ENCODE data around the gene FSTL4. TPM values are rescaled to one million over a fixed set of nuclear protein-coding genes. Genes with fewer than 3 reads are reported as not detected.

FSTL4 gene
- total RNA-seq, 6 donors from 2014 or later, result 0.49 to 4.6 (median 1.1) TPM

DNA sequence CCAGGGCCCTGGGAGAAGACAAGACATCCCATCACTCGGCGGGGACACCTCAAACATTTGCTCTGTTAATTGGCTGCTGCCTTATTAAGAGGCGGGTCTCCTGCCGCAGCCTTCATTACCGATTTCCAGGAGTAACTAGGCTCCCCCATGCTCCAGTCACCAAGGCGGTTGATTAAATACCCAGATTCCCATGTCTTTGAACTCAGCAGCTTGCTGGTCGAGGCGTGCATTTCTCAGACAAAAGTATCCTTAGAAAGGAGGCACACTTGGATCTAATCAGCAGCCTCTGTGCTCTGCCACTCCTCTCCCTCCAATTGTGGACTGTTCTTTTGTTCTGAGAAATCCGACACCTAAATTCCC is 228.8 kb downstream of the FSTL4 start:
- Histone ChIP-seq H3K36me3 (no peaks in the 10 kb centered on the region), H3K4me3 (no peak overlapping the region), H3K4me1 (no peaks in the 10 kb centered on the region), H3K27me3 (no peaks in the 10 kb centered on the region), H3K9me3 (no peaks in the 10 kb centered on the region), H3K27ac (no peak overlapping the region)
- no peak for DNase-seq
- TF ChIP-seq POLR2A (IDR thresholded peaks at IDR 0.05) (no peak), POLR2AphosphoS5 (IDR thresholded peaks at IDR 0.05) (no peak), EP300 (IDR thresholded peaks at IDR 0.05) (no peak)
- TF ChIP-seq, protein P1, sequence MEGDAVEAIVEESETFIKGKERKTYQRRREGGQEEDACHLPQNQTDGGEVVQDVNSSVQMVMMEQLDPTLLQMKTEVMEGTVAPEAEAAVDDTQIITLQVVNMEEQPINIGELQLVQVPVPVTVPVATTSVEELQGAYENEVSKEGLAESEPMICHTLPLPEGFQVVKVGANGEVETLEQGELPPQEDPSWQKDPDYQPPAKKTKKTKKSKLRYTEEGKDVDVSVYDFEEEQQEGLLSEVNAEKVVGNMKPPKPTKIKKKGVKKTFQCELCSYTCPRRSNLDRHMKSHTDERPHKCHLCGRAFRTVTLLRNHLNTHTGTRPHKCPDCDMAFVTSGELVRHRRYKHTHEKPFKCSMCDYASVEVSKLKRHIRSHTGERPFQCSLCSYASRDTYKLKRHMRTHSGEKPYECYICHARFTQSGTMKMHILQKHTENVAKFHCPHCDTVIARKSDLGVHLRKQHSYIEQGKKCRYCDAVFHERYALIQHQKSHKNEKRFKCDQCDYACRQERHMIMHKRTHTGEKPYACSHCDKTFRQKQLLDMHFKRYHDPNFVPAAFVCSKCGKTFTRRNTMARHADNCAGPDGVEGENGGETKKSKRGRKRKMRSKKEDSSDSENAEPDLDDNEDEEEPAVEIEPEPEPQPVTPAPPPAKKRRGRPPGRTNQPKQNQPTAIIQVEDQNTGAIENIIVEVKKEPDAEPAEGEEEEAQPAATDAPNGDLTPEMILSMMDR (IDR thresholded peaks at IDR 0.05), result no peak
- 60 to 66% methylated on average over 9 of the region's 9 CpGs for WGBS, 2 donors
- no peak for ATAC-seq (ENCODE audit: low FRiP score in 2 of 2)

DNA sequence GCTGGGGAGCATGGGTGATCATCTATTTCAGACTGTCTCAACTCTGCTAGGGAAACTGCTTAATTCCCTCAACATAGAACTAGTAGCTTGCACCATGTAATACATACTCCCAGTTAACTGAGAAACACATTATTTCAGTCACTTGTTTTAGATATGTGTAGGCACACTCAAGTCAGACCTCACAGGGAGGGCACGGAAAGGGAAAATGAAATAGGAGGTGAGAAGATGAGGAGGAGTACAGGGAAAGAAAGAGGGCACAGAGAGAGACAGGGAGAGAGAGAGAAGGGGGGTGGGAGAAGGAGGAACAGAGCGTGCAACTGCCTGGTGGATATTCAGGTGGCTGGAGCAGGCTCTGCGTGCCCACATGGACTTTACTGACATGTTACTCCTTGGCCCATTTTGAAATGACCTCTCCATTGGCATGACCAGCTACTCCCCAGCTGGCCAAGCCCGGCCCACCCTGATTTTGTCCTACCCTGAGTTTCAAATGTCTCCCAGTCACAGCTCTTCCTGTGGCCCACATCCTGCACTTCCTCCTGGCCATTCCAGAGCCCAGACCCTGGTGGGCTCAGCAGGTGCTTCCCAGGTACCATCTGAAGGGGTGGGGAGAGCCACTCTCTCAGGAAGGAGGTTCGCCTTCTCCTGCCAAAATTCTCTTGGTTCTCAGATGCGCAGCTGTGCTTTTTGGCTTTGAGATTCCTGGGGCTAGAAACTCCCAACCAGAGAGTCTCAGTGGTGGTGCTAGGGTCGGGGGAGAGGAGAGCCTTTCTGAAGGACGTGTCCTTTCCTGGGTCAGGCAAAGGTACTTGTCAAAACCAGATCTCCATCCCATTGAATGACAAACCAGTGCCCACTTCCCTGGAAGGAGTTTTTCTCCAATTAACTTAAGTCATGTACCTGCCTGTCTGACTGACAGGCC is 229.4 kb downstream of the FSTL4 start:
- Histone ChIP-seq H3K4me1 (no peaks in the 10 kb centered on the region), H3K36me3 (no peaks in the 10 kb centered on the region), H3K27me3 (no peaks in the 10 kb centered on the region), H3K9me3 (peaks cover 0 to 2% (median 0%) of the 10 kb centered on the region in 4 donors), H3K27ac (no peak overlapping the region), H3K4me3 (no peak overlapping the region)
- 73 to 78% methylated on average over 7 to 8 of the region's 8 CpGs for WGBS, 2 donors
- no peak for DNase-seq
- no peak for ATAC-seq (ENCODE audit: low FRiP score in 2 of 2)
- TF ChIP-seq, protein P1 (IDR thresholded peaks at IDR 0.05), result no peak

DNA sequence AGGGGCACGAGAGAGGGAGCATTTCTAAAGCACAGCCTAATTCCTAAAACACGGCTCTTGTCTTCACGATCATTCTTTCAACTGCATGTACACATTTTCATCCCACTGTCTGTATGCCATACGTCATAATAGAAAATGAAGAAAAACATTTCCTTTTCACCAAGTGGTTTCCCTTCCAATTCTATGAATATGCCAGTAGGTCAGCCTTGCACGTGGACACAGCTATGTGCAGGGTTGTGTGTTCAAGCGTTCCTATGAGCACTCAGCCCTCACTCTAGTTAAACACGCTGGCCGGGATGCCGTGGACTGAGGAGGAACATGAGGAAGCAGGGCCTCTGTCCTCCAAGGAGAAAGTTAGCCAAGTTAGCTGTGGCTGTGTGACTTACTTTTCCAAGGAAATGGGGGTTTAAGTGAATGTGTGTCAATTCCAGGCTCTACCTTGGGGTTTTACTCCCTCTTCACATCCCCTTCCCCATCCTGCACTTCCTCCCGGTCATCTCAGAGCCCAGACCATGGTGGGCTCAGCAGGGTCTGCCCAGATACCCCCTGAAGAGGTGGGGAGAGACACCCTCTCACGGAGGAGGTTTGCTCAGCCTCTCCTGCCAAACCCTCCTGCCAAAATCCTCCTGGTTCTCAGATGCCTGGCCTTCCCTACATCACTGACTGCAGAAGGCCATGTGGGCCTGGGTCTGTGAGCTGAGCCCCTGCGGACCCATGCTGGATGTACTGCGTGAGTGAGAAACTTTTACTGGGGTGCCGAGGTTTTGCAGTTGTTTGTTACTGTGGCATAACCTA is 230.6 kb downstream of the FSTL4 start:
- Histone ChIP-seq H3K36me3 (no peaks in the 10 kb centered on the region), H3K4me3 (no peak overlapping the region), H3K9me3 (peaks cover 0 to 12% (median 6%) of the 10 kb centered on the region in 4 donors), H3K4me1 (no peaks in the 10 kb centered on the region), H3K27me3 (no peaks in the 10 kb centered on the region), H3K27ac (no peak overlapping the region)
- no peak for DNase-seq
- WGBS, 2 donors, result 77 to 84% methylated on average over 14 of the region's 14 CpGs
- TF ChIP-seq EP300 (IDR thresholded peaks at IDR 0.05), result no peak
- TF ChIP-seq POLR2A (IDR thresholded peaks at IDR 0.05), result no peak
- TF ChIP-seq POLR2AphosphoS5 (IDR thresholded peaks at IDR 0.05), result no peak
- TF ChIP-seq, protein P1 (IDR thresholded peaks at IDR 0.05), result no peak
- no peak for ATAC-seq (ENCODE audit: low FRiP score in 2 of 2)

DNA sequence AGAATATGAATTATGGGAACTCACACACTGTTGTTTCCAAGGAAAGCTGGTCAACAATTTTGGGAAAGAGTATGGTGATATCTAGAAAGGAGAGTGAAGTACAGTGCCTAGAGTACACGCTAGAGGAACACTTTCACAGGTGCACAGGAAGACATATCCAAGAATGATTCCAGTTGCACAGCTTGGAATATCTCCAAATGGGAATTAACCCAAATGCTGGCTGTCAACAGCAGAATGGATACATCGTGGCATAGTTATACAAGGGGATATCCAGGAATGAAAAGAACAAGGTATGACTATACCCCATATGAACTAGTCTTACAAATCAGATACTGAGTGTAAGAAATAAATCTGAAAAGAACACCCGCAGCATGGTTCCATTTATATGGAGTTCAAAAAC is 231.3 kb downstream of the FSTL4 start:
- H3K4me1 ChIP-seq, result no peaks in the 10 kb centered on the region
- no peak for DNase-seq
- H3K4me3 ChIP-seq, result no peak overlapping the region
- no peaks in the 10 kb centered on the region for H3K27me3 ChIP-seq
- peaks cover 0 to 12% (median 6%) of the 10 kb centered on the region in 4 donors for H3K9me3 ChIP-seq
- H3K36me3 ChIP-seq, result no peaks in the 10 kb centered on the region
- no peak overlapping the region for H3K27ac ChIP-seq
- TF ChIP-seq, protein P1 (IDR thresholded peaks at IDR 0.05), result no peak
- TF ChIP-seq POLR2AphosphoS5 (IDR thresholded peaks at IDR 0.05) (no peak), EP300 (IDR thresholded peaks at IDR 0.05) (no peak)
- 67 to 73% methylated on average over 3 of the region's 3 CpGs for WGBS, 2 donors
- ATAC-seq (ENCODE audit: low FRiP score in 2 of 2), result no peak

Measured in upper lobe of left lung (tissue), 6 donors.